IPS-18a (cell line): ENCODE data around the gene TSPEAR.

Experiments
- H3K27ac ChIP-seq: one replicate; pipeline ENCODE4 v1.5.1; 2013; ENCODE audit warnings: low read length
- H3K27me3 ChIP-seq: one replicate; pipeline ENCODE4 v1.6.1; 2013; ENCODE audit warnings: mild to moderate bottlenecking, low read length; ENCODE audit not compliant: control insufficient read depth, insufficient read depth
- H3K36me3 ChIP-seq: one replicate; pipeline ENCODE4 v1.6.1; 2013; ENCODE audit warnings: low read depth, low read length; ENCODE audit not compliant: control insufficient read depth
- H3K4me1 ChIP-seq: one replicate; pipeline ENCODE4 v1.6.1; 2013; ENCODE audit warnings: low read depth, low read length; ENCODE audit not compliant: control insufficient read depth
- H3K4me3 ChIP-seq: one replicate; pipeline ENCODE4 v1.5.1; 2013; ENCODE audit warnings: low read length
- H3K9ac ChIP-seq: one replicate; pipeline ENCODE4 v1.6.1; 2013; ENCODE audit warnings: mild to moderate bottlenecking, low read length, moderate library complexity
- H3K9me3 ChIP-seq: one replicate; pipeline ENCODE4 v1.6.1; 2013; ENCODE audit warnings: low read depth, low read length; ENCODE audit not compliant: control insufficient read depth

Gene TSPEAR

GRCh38 chr21:44461005-44461404 lies 250.4 kb downstream of the TSPEAR start:
- Histone ChIP-seq H3K4me1 (no peaks in the 10 kb centered on the region), H3K4me3 (no peak overlapping the region), H3K9me3 (no peaks in the 10 kb centered on the region), H3K27me3 (peaks cover 4% of the 10 kb centered on the region), H3K27ac (no peak overlapping the region), H3K9ac (no peak overlapping the region), H3K36me3 (no peaks in the 10 kb centered on the region)

GRCh38 chr21:44460441-44460755 lies 251.0 kb downstream of the TSPEAR start:
- Histone ChIP-seq H3K27me3 (peaks cover 6% of the 10 kb centered on the region), H3K36me3 (no peaks in the 10 kb centered on the region)

GRCh38 chr21:44459712-44460440 lies 251.5 kb downstream of the TSPEAR start:
- Histone ChIP-seq H3K9ac (no peak overlapping the region), H3K27me3 (peaks cover 6% of the 10 kb centered on the region), H3K27ac (no peak overlapping the region), H3K4me1 (no peaks in the 10 kb centered on the region), H3K4me3 (no peak overlapping the region), H3K9me3 (no peaks in the 10 kb centered on the region), H3K36me3 (no peaks in the 10 kb centered on the region)

More at GRCh38 chr21:44460441-44460755, 251.0 kb downstream of the TSPEAR start:
- Histone ChIP-seq H3K9me3 (no peaks in the 10 kb centered on the region), H3K4me3 (no peak overlapping the region), H3K27ac (no peak overlapping the region), H3K9ac (no peak overlapping the region), H3K4me1 (no peaks in the 10 kb centered on the region)

GRCh38 chr21:44458971-44459711 lies 252.2 kb downstream of the TSPEAR start:
- Histone ChIP-seq H3K4me3 (no peak overlapping the region), H3K4me1 (no peaks in the 10 kb centered on the region), H3K36me3 (no peaks in the 10 kb centered on the region), H3K9ac (no peak overlapping the region), H3K9me3 (no peaks in the 10 kb centered on the region), H3K27me3 (peaks cover 6% of the 10 kb centered on the region), H3K27ac (no peak overlapping the region)

GRCh38 chr21:44456915-44457736 lies 254.2 kb downstream of the TSPEAR start:
- no peak overlapping the region for H3K9ac ChIP-seq
- H3K27me3 ChIP-seq = peaks cover 6% of the 10 kb centered on the region
- no peaks in the 10 kb centered on the region for H3K36me3 ChIP-seq
- H3K4me1 ChIP-seq = no peaks in the 10 kb centered on the region
- no peak overlapping the region for H3K27ac ChIP-seq
- no peak overlapping the region for H3K4me3 ChIP-seq
- H3K9me3 ChIP-seq = no peaks in the 10 kb centered on the region

GRCh38 chr21:44456214-44456914 lies 255.0 kb downstream of the TSPEAR start:
- Histone ChIP-seq H3K27me3 (peaks cover 6% of the 10 kb centered on the region), H3K4me1 (no peaks in the 10 kb centered on the region), H3K4me3 (peak overlapping the region; percentile 59), H3K36me3 (no peaks in the 10 kb centered on the region), H3K9ac (no peak overlapping the region), H3K27ac (no peak overlapping the region), H3K9me3 (no peaks in the 10 kb centered on the region)

DNA sequence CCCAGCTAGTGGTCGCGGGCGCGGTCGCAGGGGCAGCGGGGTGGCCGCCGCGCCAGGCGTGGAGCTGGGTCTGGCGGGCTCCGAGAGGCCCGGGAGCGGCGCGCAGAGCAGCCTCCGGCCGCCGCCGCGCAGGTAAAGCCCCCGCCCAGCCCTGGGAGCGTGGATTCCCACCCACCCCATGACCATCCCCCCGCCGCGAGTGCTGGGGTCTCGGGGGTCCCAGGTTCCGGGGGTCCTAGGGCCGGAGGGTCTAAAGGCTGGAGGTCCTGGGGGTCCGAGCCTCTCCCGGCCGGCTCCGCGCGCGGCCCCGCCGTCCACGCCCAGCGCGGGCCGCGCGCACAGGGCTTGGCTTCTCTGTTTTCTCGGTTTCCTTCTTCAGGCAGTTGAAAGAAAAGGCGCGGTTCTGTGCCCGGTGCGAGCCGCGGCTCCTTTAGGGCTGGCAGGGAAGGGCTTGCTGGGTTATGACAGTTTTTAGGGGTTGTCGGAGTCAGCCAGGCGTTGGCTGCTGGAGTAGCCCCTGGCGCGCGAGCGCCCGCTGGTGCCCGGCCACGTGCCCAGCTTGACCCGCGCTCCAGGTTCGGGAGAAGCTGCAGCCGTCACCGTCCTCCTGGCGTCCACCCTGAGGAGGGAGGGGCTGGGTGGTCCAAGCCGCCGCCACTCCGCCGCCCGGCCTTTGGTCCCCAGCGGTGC lies 255.7 kb downstream of the TSPEAR start:
- no peaks in the 10 kb centered on the region for H3K9me3 ChIP-seq
- no peak overlapping the region for H3K27ac ChIP-seq
- no peaks in the 10 kb centered on the region for H3K4me1 ChIP-seq
- no peak overlapping the region for H3K9ac ChIP-seq
- H3K36me3 ChIP-seq = no peaks in the 10 kb centered on the region
- peak overlapping the region; percentile 59 for H3K4me3 ChIP-seq
- peaks cover 6% of the 10 kb centered on the region for H3K27me3 ChIP-seq

- no peaks in the 10 kb centered on the region for H3K4me1 ChIP-seq
- H3K36me3 ChIP-seq = no peaks in the 10 kb centered on the region
- no peak within 1 kb of the TSS for H3K9ac ChIP-seq
- no peaks in the 10 kb centered on the region for H3K9me3 ChIP-seq
- H3K27ac ChIP-seq = no peak within 1 kb of the TSS
- peaks cover 6% of the 10 kb centered on the region for H3K27me3 ChIP-seq
- peak within 1 kb of the TSS; percentile 60 for H3K4me3 ChIP-seq
Measured at GRCh38 chr21:44454747-44455523, 256.4 kb downstream of the TSPEAR start, which contains the start of gene LRRC3. Gene LRRC3 (plus strand): TSS chr21:44455510. CDS start chr21:44456645, 1,135 bp downstream.

- no peak overlapping the region for H3K9ac ChIP-seq
Measured at GRCh38 chr21:44454058-44454457, 257.3 kb downstream of the TSPEAR start.

DNA sequence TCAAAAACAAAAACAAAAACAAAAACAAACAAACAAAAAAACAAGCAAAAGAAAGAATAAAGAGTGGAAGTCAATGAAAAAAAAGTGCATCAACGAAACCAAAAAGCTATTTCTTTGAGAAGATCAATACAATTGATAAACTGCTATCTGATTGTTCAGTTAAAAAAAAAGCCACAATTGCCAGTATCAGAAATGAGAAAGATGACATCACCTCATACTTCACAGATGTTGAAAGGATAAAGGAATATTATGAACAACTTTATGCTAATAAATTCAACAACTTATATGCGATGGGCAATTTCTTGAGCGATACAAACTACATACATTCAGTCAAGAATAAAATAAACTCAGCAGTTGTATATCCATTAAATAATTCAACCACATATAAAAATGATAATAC lies 258.3 kb downstream of the TSPEAR start:
- Histone ChIP-seq H3K9me3 (no peaks in the 10 kb centered on the region), H3K9ac (no peak overlapping the region), H3K4me3 (no peak overlapping the region), H3K4me1 (no peaks in the 10 kb centered on the region), H3K27me3 (peaks cover 6% of the 10 kb centered on the region), H3K36me3 (no peaks in the 10 kb centered on the region), H3K27ac (no peak overlapping the region)

More at GRCh38 chr21:44454058-44454457, 257.3 kb downstream of the TSPEAR start:
- Histone ChIP-seq H3K27ac (no peak overlapping the region), H3K27me3 (peaks cover 6% of the 10 kb centered on the region), H3K4me3 (no peak overlapping the region), H3K36me3 (no peaks in the 10 kb centered on the region), H3K4me1 (no peaks in the 10 kb centered on the region), H3K9me3 (no peaks in the 10 kb centered on the region)
